GM21737 (cell line): ENCODE measurements around the gene PLCL2.

ENCODE experiments used
- ATAC-seq: cut with Tn5 transposase; IDR thresholded peaks from one replicate; pipeline ENCODE4 v1.9.1; 2021; ENCODE audit warnings: mild to moderate bottlenecking, moderate library complexity; ENCODE audit not compliant: unreplicated experiment

The PLCL2 gene

DNA sequence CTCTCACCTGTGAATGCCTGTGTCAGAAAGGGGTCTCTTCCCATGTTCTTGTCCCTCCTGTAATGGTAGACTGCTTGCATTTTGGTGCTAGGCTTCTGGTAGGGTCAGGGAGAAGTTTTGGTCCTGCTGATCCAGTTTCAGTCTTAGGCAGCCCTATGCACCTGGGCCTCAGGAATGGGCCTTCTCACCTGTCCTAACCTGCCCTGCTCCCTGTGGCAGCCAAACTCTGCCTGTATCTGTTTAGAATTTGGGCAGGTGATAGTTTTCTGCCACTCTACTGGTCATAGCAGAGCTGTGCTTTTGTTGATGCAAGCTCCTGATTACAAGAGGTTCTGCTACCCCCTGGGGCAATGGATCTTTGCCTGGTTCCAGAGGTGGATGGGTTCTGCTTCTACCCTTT, 118.7 kb downstream of the PLCL2 start:
- ATAC-seq: no peak

DNA sequence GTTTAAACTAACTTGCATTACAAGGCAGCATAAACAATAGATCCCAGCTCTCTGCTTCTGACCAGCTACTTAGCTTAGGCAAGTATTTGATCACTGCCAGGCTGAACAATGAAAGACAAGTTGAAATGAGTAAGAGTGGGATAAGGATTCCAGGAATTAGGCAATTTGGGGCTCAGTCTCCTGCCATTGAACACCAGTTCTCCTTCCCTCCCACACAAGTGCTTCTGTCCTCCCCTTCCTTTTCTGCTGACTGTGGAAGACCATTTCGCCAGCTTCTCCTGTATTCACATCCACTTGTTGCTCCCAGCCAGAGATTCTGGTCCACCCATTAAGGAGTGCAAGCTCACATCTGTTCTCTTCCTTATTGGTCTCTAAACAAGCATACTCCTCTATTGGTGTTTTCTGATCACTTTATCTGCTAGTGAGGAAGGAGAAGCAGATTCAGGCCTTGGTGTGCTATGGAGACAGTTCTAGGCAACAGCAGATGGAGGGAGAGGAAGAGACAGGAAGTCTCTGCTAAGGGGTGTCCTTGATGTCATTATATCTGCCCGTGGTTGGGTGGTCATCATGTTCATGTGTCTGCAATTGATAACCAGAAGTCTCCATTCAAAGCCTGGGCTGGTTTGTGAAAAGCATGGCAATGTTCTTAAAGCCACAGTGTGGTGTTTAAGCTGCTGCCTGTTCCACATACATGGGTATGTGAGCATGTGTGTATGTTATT, 121.5 kb downstream of the PLCL2 start:
- no peak for ATAC-seq

DNA sequence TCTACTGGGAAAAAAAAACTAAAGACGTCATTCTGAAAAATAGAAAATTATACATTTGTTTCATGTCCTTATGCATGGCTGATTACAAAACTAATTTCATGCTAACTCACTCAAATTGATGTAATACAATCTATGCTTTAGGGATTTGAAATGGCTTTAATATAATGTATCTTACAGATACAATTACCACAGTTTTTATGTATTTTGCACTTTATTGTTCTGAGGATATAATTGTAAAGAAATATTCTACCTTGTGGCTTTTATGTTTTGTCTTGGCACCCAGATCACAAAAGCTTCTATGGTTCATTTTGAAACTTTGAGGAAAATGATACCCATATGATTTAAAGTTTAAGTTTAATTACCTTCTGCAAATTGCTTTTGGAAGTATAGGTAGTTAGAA, 122.5 kb downstream of the PLCL2 start:
- ATAC-seq: no peak

DNA sequence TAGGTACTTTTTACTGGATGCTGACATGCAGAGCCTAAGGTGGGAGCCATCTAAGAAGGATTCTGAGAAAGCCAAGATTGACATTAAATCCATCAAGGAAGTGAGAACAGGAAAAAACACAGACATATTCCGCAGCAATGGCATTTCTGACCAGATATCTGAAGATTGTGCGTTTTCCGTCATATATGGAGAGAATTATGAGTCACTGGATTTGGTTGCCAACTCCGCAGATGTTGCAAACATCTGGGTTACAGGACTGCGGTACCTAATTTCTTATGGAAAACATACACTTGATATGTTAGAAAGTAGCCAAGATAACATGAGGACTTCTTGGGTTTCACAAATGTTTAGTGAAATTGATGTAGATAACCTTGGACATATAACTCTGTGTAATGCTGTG, 125.1 kb downstream of the PLCL2 start:
- no peak for ATAC-seq

DNA sequence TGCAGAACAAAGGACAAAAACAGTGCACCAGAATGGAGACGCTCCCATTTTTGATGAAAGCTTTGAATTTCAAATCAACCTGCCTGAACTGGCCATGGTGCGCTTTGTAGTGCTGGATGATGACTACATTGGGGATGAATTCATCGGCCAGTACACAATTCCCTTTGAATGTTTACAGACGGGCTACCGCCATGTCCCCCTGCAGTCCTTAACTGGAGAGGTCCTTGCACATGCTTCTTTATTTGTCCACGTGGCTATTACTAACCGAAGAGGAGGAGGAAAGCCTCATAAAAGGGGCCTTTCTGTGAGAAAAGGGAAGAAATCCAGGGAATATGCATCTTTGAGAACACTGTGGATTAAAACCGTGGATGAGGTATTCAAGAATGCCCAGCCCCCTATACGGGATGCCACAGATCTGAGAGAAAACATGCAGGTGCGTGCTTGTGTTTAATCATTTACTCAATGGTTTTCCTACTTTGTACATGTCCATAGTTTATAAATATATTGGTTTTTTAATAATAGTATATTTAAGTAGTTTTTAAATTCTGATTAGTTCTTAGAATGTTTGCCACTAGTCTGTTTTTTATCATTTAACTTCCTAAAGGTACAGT, 127.1 kb downstream of the PLCL2 start:
- no peak for ATAC-seq

DNA sequence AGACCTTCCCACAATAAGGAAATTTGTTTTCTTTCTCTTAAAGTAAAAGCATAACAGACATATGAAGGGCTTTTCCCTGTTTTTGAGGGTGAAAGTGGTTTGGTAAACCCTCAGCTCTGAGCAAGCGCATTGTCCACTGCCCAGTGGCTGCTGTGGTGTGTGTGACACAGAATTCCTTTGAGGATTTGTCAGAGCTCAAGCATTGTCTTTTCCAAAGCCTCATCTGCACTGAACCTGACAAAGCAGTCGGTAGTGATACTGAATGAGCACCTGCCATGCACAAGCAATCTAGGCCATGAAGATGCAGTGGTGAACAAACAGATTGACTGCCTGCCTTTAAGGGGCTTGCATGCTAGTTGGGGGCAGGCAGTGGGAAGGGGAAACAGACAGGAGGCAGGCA, 128.3 kb downstream of the PLCL2 start:
- no peak for ATAC-seq

DNA sequence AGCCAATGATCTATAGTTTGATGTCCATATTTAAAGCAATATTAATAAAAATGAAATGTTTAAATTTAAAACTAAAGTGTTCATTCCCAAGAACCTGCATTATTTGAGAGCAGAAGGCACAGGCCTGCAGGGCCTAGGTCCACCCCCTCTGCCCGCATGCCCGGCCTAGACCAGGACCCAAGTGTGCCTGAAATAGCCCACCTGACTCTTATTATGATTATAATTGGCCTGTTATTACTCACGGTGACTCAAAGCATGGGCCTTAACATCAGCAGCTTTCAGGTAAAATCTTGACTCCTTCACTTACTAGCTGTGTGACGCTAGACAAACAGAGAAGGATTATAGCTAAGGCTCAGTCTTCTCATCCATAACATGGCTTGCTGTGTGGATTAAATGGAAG, 128.8 kb downstream of the PLCL2 start:
- ATAC-seq: no peak

DNA sequence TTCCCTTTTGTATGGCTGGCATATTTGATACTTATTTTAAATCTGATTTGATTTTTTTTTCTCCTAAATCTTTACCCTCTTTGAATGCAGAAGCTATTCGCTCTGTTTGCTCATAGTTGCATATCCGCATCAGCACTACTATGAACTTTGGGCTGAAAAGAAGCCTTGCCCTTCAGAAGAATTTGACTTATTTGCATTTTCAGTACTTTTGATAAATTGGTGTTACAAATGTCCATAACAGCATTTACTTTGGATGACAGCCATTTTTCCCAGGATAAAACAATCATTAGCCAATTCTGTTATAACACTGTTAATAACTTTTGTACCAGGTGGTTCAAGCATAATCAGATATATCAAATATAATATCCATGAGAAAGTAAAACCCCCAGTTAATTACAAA, 129.5 kb downstream of the PLCL2 start:
- no peak for ATAC-seq

DNA sequence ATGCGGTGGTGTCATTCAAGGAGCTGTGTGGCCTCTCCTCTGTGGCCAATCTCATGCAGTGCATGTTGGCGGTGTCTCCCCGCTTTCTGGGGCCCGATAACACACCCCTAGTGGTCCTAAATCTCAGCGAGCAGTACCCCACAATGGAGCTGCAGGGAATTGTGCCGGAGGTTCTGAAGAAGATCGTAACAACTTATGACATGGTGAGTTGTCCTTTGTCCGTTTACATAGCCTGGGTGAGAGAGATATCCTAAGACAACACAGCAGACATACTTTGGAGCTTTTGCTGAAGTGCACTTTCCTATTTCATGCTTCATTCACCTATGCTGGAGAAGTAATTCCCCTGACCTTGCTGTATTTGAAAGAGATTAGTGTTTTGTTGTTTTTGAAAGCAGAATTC, 130.0 kb downstream of the PLCL2 start:
- no peak for ATAC-seq

DNA sequence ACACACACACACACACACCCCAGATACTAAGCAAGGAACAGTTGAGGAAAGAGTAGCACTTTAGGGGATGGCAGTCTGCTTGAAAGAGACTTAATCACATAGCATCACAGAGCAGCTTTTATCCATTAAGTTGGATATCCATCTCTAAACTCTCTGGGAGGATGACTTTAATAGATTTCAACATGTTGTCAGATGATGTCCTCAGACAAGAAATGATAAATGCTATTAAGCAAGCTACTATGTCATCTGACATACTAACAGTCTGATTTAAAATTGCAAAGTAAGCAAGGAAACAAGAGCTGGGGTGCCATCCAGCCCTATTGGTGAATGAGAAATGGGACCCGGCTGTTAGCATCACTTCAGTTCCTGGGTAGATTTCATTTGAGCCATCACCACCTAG, 136.9 kb downstream of the PLCL2 start:
- ATAC-seq: no peak

DNA sequence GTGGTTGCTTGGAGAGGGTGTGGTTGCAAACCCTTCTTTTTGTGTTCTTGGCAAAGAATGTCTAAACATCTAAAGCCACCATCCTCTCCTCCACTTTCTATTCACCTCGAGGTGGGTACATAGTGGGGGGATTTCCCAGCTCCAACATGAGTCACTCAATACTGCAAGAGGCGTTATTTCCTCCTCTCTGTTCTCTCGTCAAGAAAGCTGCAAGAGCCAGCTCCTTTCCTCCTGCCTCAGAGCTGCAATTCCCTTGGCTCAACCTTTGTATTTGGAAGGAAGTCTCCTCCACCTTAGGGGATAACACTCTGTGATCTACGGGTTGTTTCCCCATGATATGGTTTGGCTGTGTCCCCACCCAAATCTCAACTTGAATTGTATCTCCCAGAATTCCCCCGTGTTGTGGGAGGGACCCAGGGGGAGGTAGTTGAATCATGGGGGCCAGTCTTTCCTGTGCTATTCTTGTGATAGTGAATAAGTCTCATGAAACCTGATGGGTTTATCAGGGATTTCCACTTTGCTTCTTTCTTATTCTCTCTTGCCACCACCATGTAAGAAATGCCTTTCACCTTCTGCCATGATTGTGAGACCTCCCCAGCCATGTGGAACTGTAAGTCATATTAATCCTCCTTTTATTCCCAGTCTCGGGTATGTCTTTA, 138.4 kb downstream of the PLCL2 start:
- ATAC-seq: peak; percentile 89

DNA sequence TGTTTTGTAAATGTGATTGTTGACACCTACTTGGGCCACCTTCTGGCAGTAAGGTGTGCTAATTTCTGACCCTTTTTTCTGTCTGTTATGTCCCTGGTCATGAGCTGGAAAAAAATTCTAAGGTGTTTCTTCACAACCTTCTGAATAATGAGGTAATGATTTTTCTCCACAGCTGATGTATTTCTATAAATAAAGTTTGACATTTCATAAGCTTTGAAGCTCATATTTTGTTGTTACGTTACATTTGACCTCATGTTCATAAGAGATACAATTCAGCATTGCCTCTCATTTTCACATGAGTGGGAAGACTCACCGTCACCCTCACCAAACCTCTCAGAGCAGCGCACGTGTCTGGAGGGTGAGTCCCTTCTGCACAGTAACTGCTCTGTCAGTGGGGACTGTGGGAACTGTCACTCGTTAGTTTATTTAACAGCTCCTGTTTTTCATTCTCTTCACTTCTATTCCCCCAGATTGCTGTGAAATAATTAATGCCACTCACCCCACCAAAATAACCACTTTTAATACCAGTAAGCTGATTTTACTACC, 140.9 kb downstream of the PLCL2 start:
- ATAC-seq: no peak

DNA sequence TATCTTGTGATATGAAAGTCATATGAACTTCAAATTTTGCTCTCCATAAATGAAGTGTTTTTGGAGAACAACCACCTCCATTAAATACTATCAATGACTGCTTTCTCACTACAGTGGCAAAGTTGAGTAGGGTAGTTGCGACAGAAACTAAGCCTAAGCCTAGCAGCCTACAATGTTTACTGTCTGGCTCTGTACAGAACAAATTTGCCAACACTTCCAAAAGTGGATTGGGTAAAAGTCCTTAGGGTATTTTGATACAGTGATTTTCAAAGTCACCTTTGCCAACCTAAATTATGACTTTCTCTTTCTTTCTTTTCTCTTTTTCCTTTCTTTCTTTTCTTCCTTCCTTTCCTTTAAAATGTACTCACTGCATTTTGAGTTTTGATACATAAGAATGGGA, 142.6 kb downstream of the PLCL2 start:
- ATAC-seq: no peak

DNA sequence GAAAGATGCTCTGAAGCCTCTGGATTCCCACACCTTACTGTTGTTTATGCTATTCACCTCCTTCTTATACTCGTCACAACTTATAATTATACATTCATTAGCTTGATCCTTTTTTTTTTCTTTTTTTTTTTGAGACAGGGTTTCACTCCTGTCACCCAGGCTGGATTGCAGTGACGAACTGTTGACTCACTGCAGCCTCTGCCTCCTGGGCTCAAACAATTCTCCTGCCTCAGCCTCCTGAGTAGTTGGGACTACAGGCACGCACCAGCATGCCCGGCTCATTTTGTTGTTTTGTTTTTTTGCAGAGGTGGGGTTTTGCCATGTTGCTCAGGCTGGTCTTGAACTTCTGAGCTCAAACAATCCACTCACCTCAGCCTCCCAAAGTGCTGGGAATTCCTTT, 143.6 kb downstream of the PLCL2 start:
- ATAC-seq: no peak

DNA sequence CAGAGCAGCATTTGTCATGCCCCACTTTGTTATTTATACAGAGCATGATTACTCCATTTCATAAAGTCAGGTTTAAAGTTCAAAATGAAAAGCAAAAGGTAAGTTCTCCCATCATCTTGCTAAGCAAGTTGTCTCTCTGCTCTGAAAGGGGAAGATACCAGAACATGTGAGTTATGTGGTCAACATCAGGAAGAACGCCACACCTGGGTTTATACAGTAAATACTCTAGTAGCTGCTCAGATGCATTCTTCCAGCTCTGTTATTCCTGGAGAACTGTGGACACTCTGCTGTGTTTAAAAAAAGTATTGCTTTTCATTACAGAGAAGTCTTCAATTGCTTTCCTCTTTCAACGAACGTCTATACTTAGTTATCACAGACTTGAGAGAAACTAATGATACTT, 145.7 kb downstream of the PLCL2 start:
- ATAC-seq: no peak

DNA sequence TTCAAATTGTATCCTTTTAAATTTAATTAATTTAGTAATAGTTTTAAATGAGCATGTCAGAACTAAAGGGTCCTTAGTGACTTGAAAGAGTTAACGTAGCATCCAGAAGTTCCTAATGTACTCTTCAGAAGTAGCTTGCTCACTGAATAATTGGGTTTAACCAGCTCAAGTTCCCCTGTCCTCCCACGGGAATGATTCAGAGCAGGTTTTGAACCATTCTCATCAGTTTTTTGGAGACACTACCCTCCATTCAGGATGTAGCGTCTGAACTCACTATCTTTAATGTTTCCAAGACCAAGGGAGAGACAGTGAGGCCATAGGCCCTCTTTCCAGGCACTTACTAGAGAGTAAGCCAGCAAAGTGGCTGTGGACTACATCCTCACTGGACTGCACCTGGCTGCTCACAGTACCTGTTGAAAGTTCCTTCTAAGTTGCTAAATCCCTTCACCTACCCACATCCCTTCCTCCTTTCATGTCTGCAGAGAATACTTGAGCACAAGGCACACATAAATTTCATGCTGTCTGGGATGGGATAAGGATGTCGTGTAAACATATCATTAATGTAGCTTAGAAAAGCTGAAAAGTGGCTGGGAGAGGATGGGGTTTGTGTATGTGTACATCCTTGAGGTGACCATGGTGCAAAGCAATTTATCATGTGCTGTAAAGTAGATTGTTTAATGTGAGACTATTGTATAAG, 146.3 kb downstream of the PLCL2 start:
- ATAC-seq: no peak

DNA sequence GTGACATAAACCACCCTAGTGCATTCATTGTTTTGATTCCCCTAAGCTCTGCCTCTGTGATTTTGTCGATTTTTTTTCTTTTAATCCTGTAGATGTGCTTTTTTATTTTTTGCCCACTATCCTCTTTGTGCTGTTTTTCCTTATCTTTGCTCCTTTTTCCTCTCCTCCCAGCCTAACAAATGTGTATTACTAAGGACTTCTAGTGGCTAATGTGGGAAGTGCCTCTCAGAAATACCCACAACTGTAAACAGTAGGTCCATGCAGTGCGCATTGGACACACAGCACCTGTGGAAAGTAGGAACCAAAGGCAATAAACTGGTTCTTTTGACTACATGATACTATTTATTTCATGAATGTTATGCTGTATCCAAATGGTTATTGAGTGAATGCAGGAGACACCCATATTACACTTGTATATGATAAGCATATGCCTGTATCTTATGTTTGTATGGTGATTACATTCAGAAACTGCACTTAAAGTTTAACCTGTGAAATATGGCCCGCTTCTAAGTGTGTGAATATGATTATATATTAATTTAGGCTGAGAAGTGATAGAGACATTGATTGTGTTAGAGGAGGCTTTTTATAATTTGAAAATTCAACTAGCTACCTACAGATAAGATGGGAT, 147.8 kb downstream of the PLCL2 start:
- no peak for ATAC-seq

DNA sequence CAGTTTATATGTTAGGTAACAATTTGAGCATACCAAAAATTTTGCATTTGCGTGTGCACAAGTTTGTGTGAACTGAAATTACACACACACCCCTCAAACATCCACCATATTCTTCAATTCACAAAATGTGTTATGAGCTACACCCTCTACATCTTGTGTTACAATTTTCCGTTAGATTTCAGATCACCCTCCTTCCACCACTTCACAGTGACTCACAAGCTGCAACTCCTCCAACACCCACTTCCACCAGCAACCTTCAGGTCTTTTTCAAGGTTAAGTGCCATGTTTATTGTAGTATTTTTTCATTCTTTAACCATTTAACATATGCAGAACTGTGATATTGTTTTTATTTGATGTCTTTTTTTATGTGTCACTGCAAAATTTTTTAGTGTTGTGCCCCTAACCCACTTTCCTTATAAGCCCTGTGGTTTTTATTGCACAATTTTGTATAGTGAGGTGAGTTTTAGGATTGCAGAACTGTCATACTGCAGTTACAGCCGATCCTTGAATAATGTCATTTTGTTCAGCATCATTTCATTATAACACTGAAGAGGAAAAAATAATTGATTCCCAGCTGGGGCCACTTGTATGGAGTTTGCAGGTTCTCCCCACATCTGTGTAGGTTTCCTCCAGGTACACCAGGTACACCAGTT, 148.9 kb downstream of the PLCL2 start:
- no peak for ATAC-seq

DNA sequence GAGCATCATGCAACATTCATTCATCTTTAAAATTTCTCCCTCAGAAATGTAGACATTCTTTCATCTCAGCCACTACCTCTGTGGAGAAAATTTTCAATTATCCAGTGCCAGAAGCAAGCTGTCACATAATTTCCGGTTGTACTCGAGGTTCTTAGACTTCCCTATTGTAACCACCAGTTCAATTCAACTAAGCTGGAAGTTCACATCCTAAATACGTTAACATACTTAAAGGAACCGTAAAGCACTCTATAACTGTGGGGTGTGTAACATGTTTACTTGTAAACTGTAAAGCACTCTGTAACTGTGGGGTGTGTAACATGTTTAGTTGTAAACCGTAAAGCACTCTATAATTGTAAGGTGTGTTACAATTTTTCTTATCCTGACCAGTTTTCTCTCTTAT, 150.3 kb downstream of the PLCL2 start:
- ATAC-seq: no peak

DNA sequence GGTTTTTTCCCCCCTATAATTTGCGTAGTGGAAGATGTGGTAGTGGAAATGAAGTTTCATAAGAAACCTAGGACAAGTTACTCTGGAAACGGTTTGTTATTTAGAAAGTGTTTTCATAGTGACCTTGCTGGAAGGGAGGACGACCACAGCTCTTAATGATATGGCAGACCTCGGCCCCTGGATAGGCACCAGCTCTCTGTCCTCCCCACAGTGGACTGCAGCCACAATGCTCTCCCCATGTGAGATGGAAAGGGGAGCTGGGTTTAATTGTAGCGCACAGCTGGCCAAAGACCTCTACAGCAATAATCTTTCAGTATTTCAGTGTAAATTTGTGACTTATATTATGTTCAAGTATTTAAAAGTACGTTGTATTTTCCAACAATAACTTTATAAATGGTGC, 151.2 kb downstream of the PLCL2 start:
- ATAC-seq: no peak

DNA sequence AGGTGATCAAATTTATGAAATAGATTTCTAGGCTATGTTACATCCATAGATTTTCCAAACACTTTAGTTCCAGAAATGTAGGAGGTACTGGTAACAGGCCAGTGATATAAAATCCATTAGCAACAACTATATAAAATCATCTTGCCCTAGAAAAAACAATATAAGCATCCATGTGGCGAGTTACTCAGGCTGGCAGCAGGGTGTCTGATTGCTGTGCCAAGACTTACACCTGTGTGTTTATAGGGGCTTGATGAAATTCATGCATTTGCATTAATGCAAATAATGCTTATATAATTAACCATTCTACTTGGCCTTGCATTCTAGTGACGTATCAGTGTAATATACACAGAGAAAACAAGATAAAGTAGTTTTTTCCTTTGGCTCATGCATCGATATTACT, 153.4 kb downstream of the PLCL2 start:
- ATAC-seq: no peak
